Natural killer cell (primary cell): ENCODE measurements around the gene ST6GAL1. TPM values are rescaled to one million over a fixed set of nuclear protein-coding genes. Genes with fewer than 3 reads are reported as not detected.

Experiments used
- ATAC-seq, 3 donors: fragments of 150-1000 bp in 2 of 3; fragments of 200-7000 bp in 1 of 3; cut with Tn5 transposase; 1 replicate in 1 of 3; 2 replicates in 2 of 3; pipeline ENCODE4 v1.10.0; 2021; ENCODE audit warnings: mild to moderate bottlenecking in 2 of 3, moderate library complexity in 2 of 3
- DNase-seq, 2 donors: peaks; one replicate each; pipeline versions ENCODE4 v3.0.0 to v3.0.0-alpha.2; 2013 to 2021; ENCODE audit warnings: mixed read lengths in 1 of 2
- H3K27ac ChIP-seq: one replicate; pipeline ENCODE4 v1.5.1; 2013; ENCODE audit warnings: mild to moderate bottlenecking, low read length
- H3K27me3 ChIP-seq: one replicate; pipeline ENCODE4 v1.6.1; 2013; ENCODE audit warnings: low read length; ENCODE audit not compliant: control insufficient read depth, insufficient read depth
- H3K36me3 ChIP-seq: one replicate; pipeline ENCODE4 v1.6.1; 2013; ENCODE audit warnings: low read length; ENCODE audit not compliant: control insufficient read depth, insufficient read depth
- H3K4me1 ChIP-seq: one replicate; pipeline ENCODE4 v1.6.1; 2013; ENCODE audit warnings: low read length; ENCODE audit not compliant: control insufficient read depth, insufficient read depth
- H3K4me3 ChIP-seq: one replicate; pipeline ENCODE4 v1.5.1; 2013; ENCODE audit warnings: low read length
- H3K9me3 ChIP-seq: one replicate; pipeline ENCODE4 v1.6.1; 2013; ENCODE audit warnings: low read length; ENCODE audit not compliant: control insufficient read depth, insufficient read depth
- H3K27ac Mint-ChIP-seq, 2 donors: one replicate each; pipeline ENCODE4 v1.8.0; 2022; ENCODE audit warnings: mild to moderate bottlenecking in 2 of 2, mixed read lengths in 2 of 2, moderate library complexity in 1 of 2
- H3K27me3 Mint-ChIP-seq, 2 donors: one replicate each; pipeline ENCODE4 v1.8.0; 2022; ENCODE audit warnings: low read depth in 2 of 2, mixed read lengths in 2 of 2
- H3K36me3 Mint-ChIP-seq: one replicate; pipeline ENCODE4 v1.8.0; 2022; ENCODE audit warnings: mixed read lengths
- H3K4me1 Mint-ChIP-seq, 2 donors: one replicate each; pipeline ENCODE4 v1.8.0; 2022; ENCODE audit warnings: mixed read lengths in 2 of 2
- H3K4me3 Mint-ChIP-seq: one replicate; pipeline ENCODE4 v1.8.0; 2022; ENCODE audit warnings: mild to moderate bottlenecking, moderate library complexity, mixed read lengths
- H3K9me3 Mint-ChIP-seq, 2 donors: one replicate each; pipeline ENCODE4 v1.8.0; 2022; ENCODE audit warnings: mixed read lengths in 2 of 2
- CTCF ChIP-seq: fragments of 200-600 bp; IDR thresholded peaks from one replicate; pipeline ENCODE4 v1.8.0; 2022; ENCODE audit warnings: antibody characterized with exemption
- WGBS: methylation state at CpG from one replicate; pipeline ENCODE4 v1.1.7; 2013; ENCODE audit warnings: missing lambda C conversion rate; ENCODE audit not compliant: insufficient coverage; 5-methylcytosine and 5-hydroxymethylcytosine counted together
- intact Hi-C: fragments of 100-400 bp; cut with micrococcal nuclease; formaldehyde crosslinking; loops from one replicate; pipeline ENCODE4 v1.14.2; 2022
- total RNA-seq, 4 donors: library from RNA; stranded (reverse); fragments of 120-200 nt in 1 of 4; gene quantifications; one replicate each; pipeline versions ENCODE4 v1.2.3 to v1.2.4, GENCODE V29; 2013 to 2022

ST6GAL1 gene
- total RNA-seq, 3 donors from 2014 or later (not counting 1 experiment from before 2014, with no cell fraction given): 121 to 182 (median 146) TPM

- DNase-seq: no peak
- Mint-ChIP-seq H3K4me1 (peaks cover 46 to 53% of the 10 kb centered on the region in 2 donors), H3K36me3 (no peaks in the 10 kb centered on the region), H3K9me3 (no peaks in the 10 kb centered on the region), H3K4me3 (no peak overlapping the region), H3K27ac (peak overlapping the region; percentile 35 to 52), H3K27me3 (no peaks in the 10 kb centered on the region)
- Histone ChIP-seq H3K4me1 (peaks cover 5% of the 10 kb centered on the region), H3K27me3 (no peaks in the 10 kb centered on the region), H3K27ac (no peak overlapping the region), H3K4me3 (no peak overlapping the region), H3K36me3 (peaks cover 56% of the 10 kb centered on the region), H3K9me3 (no peaks in the 10 kb centered on the region)
- WGBS: 64% methylated on average over 2 of the region's 2 CpGs
- no peak for ATAC-seq
- no peak for TF ChIP-seq CTCF
- intact Hi-C loops: no loop called here
Measured at GRCh38 chr3:186980989-186981388, 50.7 kb downstream of the ST6GAL1 start.

DNA sequence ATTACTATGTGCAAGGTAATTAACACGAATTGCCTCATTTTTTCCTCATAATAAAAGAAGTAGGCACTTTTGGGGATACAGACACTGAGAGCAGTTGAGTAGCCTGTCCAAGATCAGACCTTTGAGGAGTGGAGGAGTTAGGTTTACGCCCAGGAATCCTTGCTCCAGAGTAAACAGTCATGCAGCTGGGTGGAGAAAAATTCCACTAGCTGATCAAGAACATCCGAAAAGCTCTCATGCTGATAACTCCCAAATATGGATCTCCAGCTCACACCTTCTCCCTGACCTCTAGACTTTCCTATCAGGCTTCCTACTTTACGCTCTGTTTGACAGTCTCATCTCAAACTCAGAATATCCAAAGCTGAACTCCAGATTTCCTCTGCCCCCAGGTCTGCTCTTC lies 53.3 kb downstream of the ST6GAL1 start:
- no peak for DNase-seq
- no peak overlapping the region for H3K4me3 Mint-ChIP-seq
- H3K4me1 Mint-ChIP-seq: peaks cover 53 to 70% of the 10 kb centered on the region in 2 donors
- no peak overlapping the region for H3K27ac ChIP-seq
- no peak overlapping the region for H3K4me3 ChIP-seq
- no peaks in the 10 kb centered on the region for H3K9me3 Mint-ChIP-seq
- ATAC-seq: no peak
- H3K36me3 Mint-ChIP-seq: no peaks in the 10 kb centered on the region
- TF ChIP-seq CTCF: no peak
- peak overlapping the region; percentile 2 to 6 for H3K27ac Mint-ChIP-seq
- 96% methylated on average over 3 of the region's 4 CpGs for WGBS
- H3K27me3 ChIP-seq: no peaks in the 10 kb centered on the region
- peaks cover 5% of the 10 kb centered on the region for H3K4me1 ChIP-seq
- intact Hi-C loops: no loop called here
- H3K9me3 ChIP-seq: no peaks in the 10 kb centered on the region
- peaks cover 42% of the 10 kb centered on the region for H3K36me3 ChIP-seq
- no peaks in the 10 kb centered on the region for H3K27me3 Mint-ChIP-seq

DNA sequence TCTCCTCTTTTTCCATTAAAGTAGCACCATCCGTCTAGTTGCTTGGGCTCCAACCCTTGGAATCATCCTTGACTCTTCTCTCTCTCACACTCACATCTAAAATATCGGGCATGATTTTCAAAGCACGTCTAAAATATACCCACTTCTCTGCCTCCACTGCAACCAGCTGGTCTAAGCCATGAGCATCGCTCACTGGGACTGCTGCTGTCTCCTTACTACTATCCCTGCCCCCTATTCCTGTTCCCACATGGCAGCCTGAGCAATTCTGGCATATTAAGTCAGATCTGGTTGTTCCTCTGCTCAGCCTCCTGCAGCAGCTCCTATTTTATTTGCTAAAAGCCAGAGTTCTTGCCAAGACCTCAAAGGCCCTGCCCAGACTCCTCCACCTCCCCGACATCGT lies 53.7 kb downstream of the ST6GAL1 start:
- no peak overlapping the region for H3K4me3 Mint-ChIP-seq
- Histone ChIP-seq H3K4me3 (no peak overlapping the region), H3K9me3 (no peaks in the 10 kb centered on the region), H3K36me3 (peaks cover 38% of the 10 kb centered on the region), H3K27ac (no peak overlapping the region), H3K27me3 (no peaks in the 10 kb centered on the region), H3K4me1 (peaks cover 5% of the 10 kb centered on the region)
- no peak for TF ChIP-seq CTCF
- intact Hi-C loops: no loop called here
- peak overlapping the region; percentile 2 to 6 for H3K27ac Mint-ChIP-seq
- H3K36me3 Mint-ChIP-seq: no peaks in the 10 kb centered on the region
- H3K27me3 Mint-ChIP-seq: no peaks in the 10 kb centered on the region
- WGBS: 95% methylated on average over 6 of the region's 6 CpGs
- H3K9me3 Mint-ChIP-seq: no peaks in the 10 kb centered on the region
- DNase-seq (no peak), ATAC-seq (no peak)
- H3K4me1 Mint-ChIP-seq: peaks cover 53 to 70% of the 10 kb centered on the region in 2 donors

DNA sequence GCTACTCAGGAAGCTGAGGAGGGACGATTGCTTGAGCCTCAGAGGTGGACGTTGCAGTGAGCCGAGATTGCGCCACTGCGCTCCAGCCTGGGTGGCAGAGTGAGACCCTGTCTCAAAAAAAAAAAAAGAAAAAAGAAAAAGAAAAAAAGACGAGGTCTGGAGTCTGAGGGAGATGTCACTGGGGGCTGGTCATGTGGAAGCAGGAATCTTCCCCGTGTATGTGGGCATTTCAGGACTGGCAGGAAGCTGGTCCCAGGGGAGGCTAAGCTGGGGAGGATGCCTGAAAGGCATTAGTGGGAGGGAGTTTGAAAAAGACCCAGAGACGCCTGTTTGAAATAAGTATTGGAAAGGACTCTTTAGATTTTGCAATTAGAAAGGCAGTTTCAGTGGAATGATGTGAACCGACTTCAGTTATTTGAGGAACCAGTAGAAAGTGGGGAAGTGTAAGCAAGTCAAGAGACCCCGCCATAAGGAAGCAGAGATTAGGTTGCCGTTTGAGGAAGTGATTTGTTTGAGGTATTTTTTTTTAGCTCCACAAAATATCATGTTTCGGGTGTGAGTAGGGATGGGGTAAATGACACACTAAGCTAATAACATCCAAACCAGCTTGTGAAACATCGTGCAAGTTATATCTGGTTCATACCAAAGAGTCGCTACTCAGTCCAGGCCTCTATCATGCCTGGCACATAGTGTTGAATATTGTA lies 55.5 kb downstream of the ST6GAL1 start:
- TF ChIP-seq CTCF: no peak
- intact Hi-C loops: no loop called here
- Histone ChIP-seq H3K4me3 (no peak overlapping the region), H3K27me3 (no peaks in the 10 kb centered on the region), H3K27ac (peak overlapping the region; percentile 61), H3K4me1 (peaks cover 14% of the 10 kb centered on the region), H3K9me3 (no peaks in the 10 kb centered on the region), H3K36me3 (peaks cover 30% of the 10 kb centered on the region)
- Mint-ChIP-seq H3K27me3 (no peaks in the 10 kb centered on the region), H3K9me3 (no peaks in the 10 kb centered on the region), H3K4me1 (peaks cover 55 to 78% of the 10 kb centered on the region in 2 donors), H3K36me3 (no peaks in the 10 kb centered on the region), H3K27ac (peak overlapping the region; percentile 32 to 71), H3K4me3 (no peak overlapping the region)
- ATAC-seq (no peak), DNase-seq (no peak)
- WGBS: 52% methylated on average over 11 of the region's 14 CpGs
